Hepatocyte (in vitro differentiated cells): ENCODE measurements around the gene IGLON5. TPM values are rescaled to one million over a fixed set of nuclear protein-coding genes. Genes with fewer than 3 reads are reported as not detected.

ENCODE experiments used
- DNase-seq: peaks from one replicate; pipeline ENCODE4 v3.0.0-alpha.2; 2016; ENCODE audit warnings: low spot score
- H2AFZ ChIP-seq: fragments of 200-600 bp; sonication (generic); 2 replicates; pipeline ENCODE4 v1.6.0; 2016; ENCODE audit warnings: antibody characterized with exemption, mild to moderate bottlenecking
- H3K27ac ChIP-seq: fragments of 200-600 bp; sonication (generic); 2 replicates; pipeline ENCODE4 v1.5.1; 2016; ENCODE audit warnings: mild to moderate bottlenecking
- H3K27me3 ChIP-seq: fragments of 200-600 bp; sonication (generic); 2 replicates; pipeline ENCODE4 v1.6.1; 2016
- H3K36me3 ChIP-seq: fragments of 200-600 bp; sonication (generic); replicated peaks from 2 replicates; pipeline ENCODE4 v1.5.1; 2016; ENCODE audit warnings: low read depth; ENCODE audit not compliant: insufficient read depth
- H3K4me1 ChIP-seq: fragments of 200-600 bp; sonication (generic); 2 replicates; pipeline ENCODE4 v1.5.1; 2016; ENCODE audit warnings: mild to moderate bottlenecking, moderate library complexity; ENCODE audit not compliant: insufficient read depth
- H3K4me2 ChIP-seq: fragments of 200-600 bp; sonication (generic); 2 replicates; pipeline ENCODE4 v1.6.0; 2016
- H3K4me3 ChIP-seq: fragments of 200-600 bp; sonication (generic); 2 replicates; pipeline ENCODE4 v1.5.1; 2016; ENCODE audit warnings: mild to moderate bottlenecking
- H3K79me2 ChIP-seq: fragments of 200-600 bp; sonication (generic); 2 replicates; pipeline ENCODE4 v1.6.0; 2017; ENCODE audit warnings: mild to moderate bottlenecking
- H3K9me2 ChIP-seq: fragments of 200-600 bp; sonication (generic); replicated peaks from 2 replicates; pipeline ENCODE4 v1.6.0; 2017; ENCODE audit warnings: mild to moderate bottlenecking; ENCODE audit not compliant: insufficient read depth
- H3K9me3 ChIP-seq: fragments of 200-600 bp; sonication (generic); 2 replicates; pipeline ENCODE4 v1.5.1; 2016; ENCODE audit warnings: low read depth, mild to moderate bottlenecking
- H4K20me1 ChIP-seq: fragments of 200-600 bp; sonication (generic); 2 replicates; pipeline ENCODE4 v1.6.0; 2016; ENCODE audit warnings: mild to moderate bottlenecking; ENCODE audit not compliant: insufficient read depth, poor library complexity, severe bottlenecking
- CTCF ChIP-seq: fragments of 200-600 bp; sonication (generic); IDR thresholded peaks from 2 replicates; pipeline ENCODE4 v1.5.1; 2016; ENCODE audit warnings: antibody characterized with exemption, mild to moderate bottlenecking; ENCODE audit not compliant: poor library complexity
- EZH2 ChIP-seq: fragments of 200-600 bp; sonication (generic); IDR thresholded peaks from 2 replicates; pipeline ENCODE4 v1.6.1; 2016; ENCODE audit warnings: antibody characterized with exemption, mild to moderate bottlenecking, borderline replicate concordance
- EZH2phosphoT487 ChIP-seq: fragments of 200-600 bp; sonication (generic); IDR thresholded peaks from one replicate; pipeline ENCODE4 v1.6.1; 2018; ENCODE audit warnings: antibody characterized with exemption, mild to moderate bottlenecking, low read depth, moderate library complexity; ENCODE audit not compliant: unreplicated experiment, severe bottlenecking
- WGBS: methylation state at CpG from one replicate; pipeline ENCODE4 v1.1.6; 2016; ENCODE audit warnings: low lambda C conversion rate; ENCODE audit errors: missing lambda C conversion rate; 5-methylcytosine and 5-hydroxymethylcytosine counted together
- polyA plus RNA-seq: library from polyadenylated mRNA; unstranded; fragments of >200 nt; fragmentation: Nextera tagmentation; extraction: Ambion mirVana; gene quantifications from 2 replicates; pipeline ENCODE4 v1.2.1, GENCODE V29; 2016
- total RNA-seq: library from RNA; depleted of rRNA; stranded (reverse); fragments of >200 nt; gene quantifications from 2 replicates; pipeline ENCODE4 v1.2.3, GENCODE V29; 2014

The IGLON5 gene
- total and polyA plus RNA-seq, 2 experiments from 2014 or later: 2.4 to 5.0 TPM

- no peaks in the 10 kb centered on the region for H3K79me2 ChIP-seq
- H3K27me3 ChIP-seq: no peaks in the 10 kb centered on the region
- no peaks in the 10 kb centered on the region for H4K20me1 ChIP-seq
- no peak overlapping the region for H3K27ac ChIP-seq
- no peak overlapping the region for H3K4me3 ChIP-seq
- H3K36me3 ChIP-seq: no peaks in the 10 kb centered on the region
- no peaks in the 10 kb centered on the region for H3K9me2 ChIP-seq
- peak overlapping the region; percentile 99 for H3K4me2 ChIP-seq
- TF ChIP-seq EZH2 (no peak), EZH2phosphoT487 (no peak), CTCF (no peak)
- DNase-seq: no peak
- H2AFZ ChIP-seq: no peak overlapping the region
- no peaks in the 10 kb centered on the region for H3K9me3 ChIP-seq
- 96% methylated on average over 18 of the region's 18 CpGs for WGBS
- peaks cover 3% of the 10 kb centered on the region for H3K4me1 ChIP-seq
Measured at GRCh38 chr19:51341066-51341465, 29.6 kb downstream of the IGLON5 start.

GRCh38 chr19:51341976-51342580, 30.6 kb downstream of the IGLON5 start, which contains the start of gene VSIG10L:
Gene VSIG10L (minus strand): TSS chr19:51342139. CDS start chr19:51342124, 15 bp downstream.
- TF ChIP-seq CTCF: no peak
- TF ChIP-seq EZH2phosphoT487: no peak
- no peak for TF ChIP-seq EZH2
- H3K9me2 ChIP-seq: no peaks in the 10 kb centered on the region
- H3K36me3 ChIP-seq: no peaks in the 10 kb centered on the region
- WGBS: 58% methylated on average over 3 of the region's 3 CpGs
- H3K4me2 ChIP-seq: no peak within 1 kb of the TSS
- no peaks in the 10 kb centered on the region for H3K27me3 ChIP-seq
- H3K4me1 ChIP-seq: peaks cover 3% of the 10 kb centered on the region
- no peak within 1 kb of the TSS for H3K4me3 ChIP-seq
- H2AFZ ChIP-seq: no peak within 1 kb of the TSS
- H3K27ac ChIP-seq: peak within 1 kb of the TSS; percentile 27
- H3K9me3 ChIP-seq: no peaks in the 10 kb centered on the region
- no peaks in the 10 kb centered on the region for H4K20me1 ChIP-seq
- DNase-seq: no peak
- no peaks in the 10 kb centered on the region for H3K79me2 ChIP-seq

GRCh38 chr19:51342631-51343569, 31.5 kb downstream of the IGLON5 start:
- Histone ChIP-seq H3K4me1 (peaks cover 3% of the 10 kb centered on the region), H3K9me2 (no peaks in the 10 kb centered on the region), H3K9me3 (no peaks in the 10 kb centered on the region), H2AFZ (no peak overlapping the region), H3K4me3 (no peak overlapping the region), H3K27ac (no peak overlapping the region), H3K79me2 (no peaks in the 10 kb centered on the region), H4K20me1 (no peaks in the 10 kb centered on the region), H3K27me3 (no peaks in the 10 kb centered on the region), H3K4me2 (no peak overlapping the region), H3K36me3 (no peaks in the 10 kb centered on the region)
- no peak for DNase-seq
- 65% methylated on average over 8 of the region's 9 CpGs for WGBS
- no peak for TF ChIP-seq CTCF
- no peak for TF ChIP-seq EZH2
- TF ChIP-seq EZH2phosphoT487: no peak
